ENCODE measurements around the gene GRIN3A.
A peak's percentile ranks its signal among the peaks of the same experiment; 100 is the strongest.
"Not testable (repeated sequence)": the region's sequence is repeated elsewhere in the genome, so short reads cannot be mapped to it uniquely, and the experiment has no call there.

Gene GRIN3A

GRCh38 chr9:101738566-101739183 is at the start of gene GRIN3A:
Gene GRIN3A (minus strand): TSS chr9:101738647. CDS start chr9:101737979, 668 bp downstream.
- no peak for DNase-seq

- no peak for DNase-seq
These were observed 49.4 kb upstream of the GRIN3A start for GRCh38 chr9:101787891-101788290.

- DNase-seq = no peak
These were observed 39.9 kb upstream of the GRIN3A start for GRCh38 chr9:101778332-101778731.

- DNase-seq = no peak
These were observed 26.0 kb upstream of the GRIN3A start for GRCh38 chr9:101764472-101764871.

GRCh38 chr9:101758304-101758930 is 20.0 kb upstream of the GRIN3A start:
- DNase-seq = no peak

GRCh38 chr9:101753716-101754115 is 15.3 kb upstream of the GRIN3A start:
- no peak for DNase-seq

GRCh38 chr9:101751895-101752294 is 13.4 kb upstream of the GRIN3A start:
- no peak for DNase-seq

GRCh38 chr9:101739311-101739710 is 864 bp upstream of the GRIN3A start:
- DNase-seq = no peak

- DNase-seq = no peak
These were observed 512 bp downstream of the GRIN3A start for GRCh38 chr9:101737705-101738565.

GRCh38 chr9:101737165-101737704 is 1.2 kb downstream of the GRIN3A start:
- no peak for DNase-seq

- no peak for DNase-seq
These were observed 1.7 kb downstream of the GRIN3A start for GRCh38 chr9:101736717-101737116.

GRCh38 chr9:101731429-101731828 is 7.0 kb downstream of the GRIN3A start:
- no peak for DNase-seq

GRCh38 chr9:101727612-101728524 is 10.6 kb downstream of the GRIN3A start:
- no peak for DNase-seq

- DNase-seq = not testable (repeated sequence)
These were observed 14.2 kb downstream of the GRIN3A start for GRCh38 chr9:101724271-101724670.

- no peak for DNase-seq
These were observed 20.3 kb downstream of the GRIN3A start for GRCh38 chr9:101718192-101718591.

GRCh38 chr9:101716629-101717028 is 21.8 kb downstream of the GRIN3A start:
- no peak for DNase-seq

- peak; percentile 19 for DNase-seq
These were observed 27.0 kb downstream of the GRIN3A start for GRCh38 chr9:101711330-101711941.

GRCh38 chr9:101708855-101709254 is 29.6 kb downstream of the GRIN3A start:
- DNase-seq = no peak

- no peak for DNase-seq
These were observed 30.7 kb downstream of the GRIN3A start for GRCh38 chr9:101707721-101708120.

- DNase-seq = no peak
These were observed 31.4 kb downstream of the GRIN3A start for GRCh38 chr9:101706997-101707396.

- no peak for DNase-seq
These were observed 32.1 kb downstream of the GRIN3A start for GRCh38 chr9:101706261-101706798.

Measured in activated CD8-positive, alpha-beta memory T cell treated with anti-CD3 and anti-CD28 coated beads, Interleukin-2, amount 50 U/mL, for 4 hours (primary cell).